Hematopoietic multipotent progenitor cell treated with erythropoietin and hydrocortisone succinate and interleukin-3 and kit ligand, for 15 days (in vitro differentiated cells): ENCODE measurements around the gene ADGRB2.
A peak's percentile ranks its signal among the peaks of the same experiment; 100 is the strongest.
"Not testable (repeated sequence)": the region's sequence is repeated elsewhere in the genome, so short reads cannot be mapped to it uniquely, and the experiment has no call there.

Source experiments
- DNase-seq: peaks from one replicate; pipeline ENCODE4 v3.0.0-alpha.2; 2015; ENCODE audit warnings: low spot score

ADGRB2 gene

DNA sequence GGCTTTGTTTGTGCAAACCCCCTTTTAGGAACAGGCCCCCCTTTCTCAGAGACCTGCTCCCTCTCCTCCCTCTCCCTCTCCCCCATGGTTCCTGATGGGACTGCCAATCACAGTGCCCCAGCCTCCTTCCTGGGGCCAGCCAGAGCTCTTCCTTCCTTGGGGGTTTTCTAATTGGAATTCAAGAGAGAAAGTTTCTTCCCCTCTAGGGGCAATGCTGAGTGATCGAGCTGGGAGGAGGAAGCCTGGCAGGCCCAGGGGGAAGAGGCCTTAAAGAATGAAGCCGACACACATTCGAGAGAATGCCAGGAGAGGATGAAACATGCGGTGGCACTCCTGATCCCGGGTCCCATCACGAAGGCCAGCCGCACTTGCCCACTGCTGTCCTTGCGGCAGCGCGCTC lies 39.0 kb downstream of the ADGRB2 start:
- no peak for DNase-seq

DNA sequence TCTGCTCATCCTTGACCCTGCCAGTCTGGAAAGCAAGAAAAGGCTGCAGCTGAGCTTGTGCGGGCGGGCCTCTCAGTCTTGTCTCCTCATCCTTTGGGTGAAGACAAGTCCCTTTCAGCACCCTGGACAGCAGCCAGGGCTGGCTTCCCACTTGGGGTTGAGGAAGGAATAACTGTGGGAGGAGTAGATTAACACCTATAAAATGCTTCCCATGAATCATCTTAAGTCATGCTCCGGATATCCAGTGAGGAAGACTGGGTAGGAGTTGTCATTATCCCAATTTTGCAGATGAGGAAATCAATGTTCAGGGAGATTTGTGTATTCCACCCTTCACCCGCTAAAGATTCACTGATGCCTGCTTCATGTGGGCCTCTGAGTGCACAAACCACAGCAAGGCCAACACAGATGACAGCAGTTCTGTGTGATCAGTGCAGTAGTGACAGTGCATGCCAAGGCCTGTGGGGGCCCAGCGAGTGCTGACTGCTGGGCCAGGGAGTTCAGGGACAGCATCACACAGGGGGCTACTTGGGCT lies 40.2 kb downstream of the ADGRB2 start:
- peak; percentile 30 for DNase-seq

DNA sequence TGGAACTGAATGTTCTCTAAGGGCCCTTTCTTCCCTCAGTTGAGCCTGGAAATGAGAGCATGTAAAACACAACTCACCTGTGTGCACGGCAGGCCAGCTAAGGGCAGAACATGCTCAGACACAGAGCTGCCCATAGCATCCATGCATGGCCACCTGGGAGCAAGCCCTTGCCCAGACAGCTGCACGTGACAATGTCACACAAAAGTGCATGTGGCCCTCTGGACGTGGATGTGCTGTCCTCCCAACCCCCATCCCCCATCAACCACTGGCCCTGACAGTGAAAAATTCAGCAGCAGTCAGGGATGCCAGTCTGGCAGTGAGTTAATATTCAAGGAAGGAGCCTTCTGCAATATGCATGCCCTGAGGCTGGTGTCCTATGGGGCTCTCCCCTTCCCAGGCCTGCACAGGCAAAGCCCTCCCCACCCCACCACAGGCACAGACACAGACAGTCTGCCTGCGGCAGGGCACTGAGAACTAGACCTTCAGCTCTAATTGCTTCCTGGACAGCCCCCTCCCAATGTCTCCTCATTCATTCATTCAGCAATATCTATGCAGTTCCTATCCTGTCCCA lies 45.7 kb downstream of the ADGRB2 start:
- DNase-seq = no peak

- DNase-seq = no peak
Measured at GRCh38 chr1:31717341-31717740, 46.8 kb downstream of the ADGRB2 start.

DNA sequence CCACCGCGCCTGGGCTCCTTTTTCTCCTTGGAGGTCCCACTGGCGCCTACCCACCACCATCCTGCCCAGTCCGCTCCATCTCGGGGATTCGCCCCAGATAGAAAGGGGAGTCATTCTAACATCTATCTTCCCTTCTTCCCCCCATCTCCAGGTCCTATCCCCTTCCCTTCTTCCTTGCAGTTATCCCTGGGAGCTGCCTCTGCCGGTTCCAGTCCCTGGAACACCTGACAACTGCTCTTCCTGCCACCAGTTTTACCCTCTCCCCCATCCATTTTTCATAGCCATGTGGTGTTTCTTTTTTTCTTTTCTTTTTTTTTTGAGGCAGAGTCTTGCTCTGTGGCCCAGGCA lies 48.3 kb downstream of the ADGRB2 start:
- no peak for DNase-seq

DNA sequence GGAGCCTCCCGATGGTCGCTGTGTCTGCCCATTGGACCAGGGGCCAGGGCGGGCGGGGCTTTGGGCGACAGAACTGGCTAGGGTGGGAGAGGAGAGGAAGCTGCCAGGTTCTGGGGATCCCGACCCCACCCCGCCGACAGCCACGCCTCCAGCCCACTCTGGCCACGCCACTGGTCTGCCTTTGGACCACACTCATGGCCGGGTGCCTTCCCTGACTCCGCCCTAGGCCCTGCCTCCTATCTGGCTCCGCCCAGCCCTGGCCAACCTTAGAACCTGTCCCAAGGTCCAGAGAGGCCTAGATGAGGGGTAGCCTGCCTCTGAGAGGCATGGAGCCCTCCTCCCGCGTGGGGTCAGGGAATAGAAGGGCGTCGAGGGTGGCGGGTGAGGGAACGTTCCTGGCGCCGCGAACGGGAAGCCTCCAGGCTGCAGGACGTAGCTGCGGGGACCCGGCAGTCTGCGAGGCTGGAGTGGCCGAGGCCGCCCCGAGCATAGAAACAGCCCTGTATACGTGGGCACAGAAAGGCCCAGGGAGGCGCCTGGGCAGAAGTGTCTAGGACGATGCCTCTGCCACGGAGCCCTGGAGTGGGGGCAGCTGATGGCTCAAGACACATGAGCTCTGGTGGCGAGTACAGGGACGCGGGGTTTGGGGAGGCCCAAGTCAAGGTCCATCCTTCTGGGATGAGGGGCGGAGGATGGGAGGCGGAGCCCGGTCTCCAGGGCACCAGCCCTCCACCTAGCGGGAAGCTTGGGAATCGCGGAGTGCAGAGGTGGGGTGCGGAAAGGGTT lies 48.9 kb downstream of the ADGRB2 start:
- DNase-seq = peak; percentile 12

DNA sequence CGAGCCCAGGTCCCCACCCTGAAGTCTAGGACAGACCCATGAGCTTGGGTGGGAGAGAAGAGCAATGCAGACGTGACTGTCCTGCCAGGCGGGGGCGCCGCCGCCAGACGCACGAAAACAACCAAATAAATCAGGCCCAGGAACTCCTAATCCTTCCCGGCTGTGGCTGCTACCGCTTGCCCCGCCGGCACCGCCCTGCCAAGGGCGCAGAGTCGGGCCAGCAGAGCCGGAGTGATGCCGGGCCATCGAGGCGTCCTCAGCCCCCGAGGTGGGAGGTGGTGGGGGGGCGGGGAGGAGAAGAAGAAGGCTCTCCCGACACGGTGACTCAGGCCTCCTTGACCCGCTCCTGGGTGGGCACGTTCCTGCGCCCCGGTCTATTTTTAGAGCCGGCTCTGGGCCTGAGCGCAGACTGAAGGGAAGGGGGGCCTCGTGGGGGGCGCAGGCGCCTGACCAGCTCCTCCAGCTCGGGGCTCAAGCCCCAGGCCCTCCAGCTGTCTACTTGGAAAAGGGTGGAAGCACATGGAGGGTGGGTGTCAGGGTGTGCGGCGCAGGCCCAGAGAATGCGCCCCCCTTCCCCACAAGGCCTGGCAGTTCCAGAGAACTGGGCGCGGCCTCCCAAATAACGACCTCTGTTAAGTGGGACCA lies 49.6 kb downstream of the ADGRB2 start:
- no peak for DNase-seq

DNA sequence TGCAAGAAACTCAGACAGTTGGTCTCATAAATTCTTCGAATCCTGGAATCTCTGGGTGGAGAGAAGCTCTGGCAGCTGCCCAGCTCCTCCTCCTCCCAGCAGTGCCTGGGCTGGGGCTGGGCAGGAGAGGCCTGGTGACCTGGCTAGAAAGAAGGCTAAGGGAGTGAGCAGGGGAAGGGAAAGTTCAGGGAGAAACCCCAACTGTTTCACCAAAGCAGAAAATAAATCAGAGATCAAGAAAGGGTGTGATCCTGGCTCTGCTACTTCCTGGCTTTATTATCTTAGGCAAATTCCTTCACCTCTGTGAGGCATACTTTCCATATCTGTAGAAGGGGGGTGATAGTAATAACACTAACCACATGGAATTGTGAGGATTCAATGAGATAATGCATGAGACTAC lies 51.5 kb downstream of the ADGRB2 start:
- DNase-seq = no peak

DNA sequence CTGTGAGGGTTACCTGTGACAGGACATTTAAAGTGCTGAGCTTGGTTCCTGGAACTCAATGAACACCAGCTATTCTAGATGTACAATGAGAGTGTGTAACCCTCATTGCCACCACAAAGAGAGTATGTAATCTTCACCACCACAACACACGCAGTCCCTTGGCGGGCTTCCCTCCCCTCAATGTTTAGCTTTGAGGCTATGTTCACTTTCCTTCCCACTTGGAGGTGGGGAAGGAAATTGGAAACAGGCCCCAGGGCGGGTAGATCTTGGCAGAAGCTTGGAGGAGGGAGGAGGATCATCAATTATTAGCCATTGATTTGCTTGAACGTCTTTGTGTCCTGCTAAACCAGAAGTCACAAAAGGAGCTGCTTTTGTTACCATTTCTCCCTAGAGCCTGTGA lies 52.1 kb downstream of the ADGRB2 start:
- DNase-seq = no peak

GRCh38 chr1:31708324-31708723 lies 55.8 kb downstream of the ADGRB2 start:
- no peak for DNase-seq

- no peak for DNase-seq
Measured at GRCh38 chr1:31707711-31708110, 56.4 kb downstream of the ADGRB2 start.

GRCh38 chr1:31707059-31707600 lies 57.0 kb downstream of the ADGRB2 start:
- DNase-seq = not testable (repeated sequence)

DNA sequence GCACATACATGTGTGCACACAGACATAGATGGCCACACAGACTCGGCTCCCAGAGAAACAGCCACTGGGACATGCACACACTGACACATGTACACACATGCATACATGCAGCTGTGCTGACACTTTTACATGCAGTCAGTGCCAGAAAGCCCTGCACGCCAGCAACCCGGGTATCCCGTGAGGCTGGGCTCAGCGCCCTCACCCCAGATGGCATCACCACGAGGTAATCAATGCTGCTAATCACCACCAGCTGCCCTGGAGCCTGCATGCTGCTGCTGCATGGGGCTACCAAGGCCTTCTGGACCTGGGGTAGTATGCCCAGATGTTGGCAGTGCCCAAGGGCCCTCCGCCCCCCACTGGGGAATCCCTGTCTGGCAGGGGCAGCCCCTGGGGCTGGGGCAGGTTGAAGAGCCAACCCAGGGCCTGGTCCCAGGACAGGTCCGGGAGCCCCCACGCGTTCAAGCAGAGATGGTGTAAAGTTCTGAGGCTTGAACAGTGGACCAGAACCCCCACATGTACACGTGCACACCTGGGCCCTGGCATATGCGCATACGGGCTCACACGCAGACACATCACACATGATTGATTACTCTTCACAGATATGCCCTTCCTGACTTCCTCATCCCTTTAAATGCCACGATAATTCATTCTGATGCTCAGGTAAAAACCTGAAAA lies 57.6 kb downstream of the ADGRB2 start:
- DNase-seq = no peak

DNA sequence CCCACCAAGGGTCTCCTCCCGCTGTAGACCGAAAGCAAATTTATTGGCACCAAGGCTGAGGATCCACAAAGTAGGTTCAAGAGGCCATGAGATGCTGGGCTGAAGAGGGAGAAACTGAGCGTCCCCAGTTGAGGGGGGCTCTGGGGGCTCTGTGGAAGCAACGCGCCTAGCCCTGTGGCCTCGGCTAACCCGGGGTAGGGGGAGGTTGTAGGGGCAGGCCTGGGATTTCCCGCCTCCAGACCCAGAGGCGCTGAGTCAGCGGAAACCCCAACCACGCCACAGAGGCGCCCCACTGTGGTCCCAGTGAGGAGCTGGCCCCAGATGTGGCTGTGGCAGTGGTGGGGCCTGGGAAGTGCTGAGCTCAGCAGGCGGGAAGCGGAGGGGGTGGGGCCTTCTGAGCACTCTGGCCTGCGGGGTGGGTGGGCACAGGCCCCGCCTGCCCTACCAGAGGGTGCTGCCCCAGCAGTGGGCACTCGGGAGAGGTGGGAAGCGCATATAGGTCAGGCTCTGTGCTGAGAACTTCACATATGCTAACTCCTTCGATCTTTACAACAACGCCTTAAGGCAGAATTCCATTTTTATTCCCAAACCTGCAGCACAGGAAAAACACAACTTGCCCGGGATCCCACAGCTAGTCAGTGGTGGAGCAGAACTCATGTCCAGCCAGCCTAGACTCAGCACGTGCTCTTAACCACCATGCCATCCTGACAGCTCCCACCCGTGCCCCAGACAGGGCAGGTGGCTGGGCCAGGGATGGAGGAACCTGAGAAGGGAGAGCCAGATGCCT lies 58.9 kb downstream of the ADGRB2 start:
- no peak for DNase-seq

GRCh38 chr1:31704271-31705079 lies 59.7 kb downstream of the ADGRB2 start:
- DNase-seq = no peak

GRCh38 chr1:31703431-31704270 lies 60.5 kb downstream of the ADGRB2 start, which contains the start of gene COL16A1:
TSS of gene COL16A1 (minus strand) at chr1:31704017. CDS start at chr1:31702193, 1,824 bp downstream.
- DNase-seq = no peak

DNA sequence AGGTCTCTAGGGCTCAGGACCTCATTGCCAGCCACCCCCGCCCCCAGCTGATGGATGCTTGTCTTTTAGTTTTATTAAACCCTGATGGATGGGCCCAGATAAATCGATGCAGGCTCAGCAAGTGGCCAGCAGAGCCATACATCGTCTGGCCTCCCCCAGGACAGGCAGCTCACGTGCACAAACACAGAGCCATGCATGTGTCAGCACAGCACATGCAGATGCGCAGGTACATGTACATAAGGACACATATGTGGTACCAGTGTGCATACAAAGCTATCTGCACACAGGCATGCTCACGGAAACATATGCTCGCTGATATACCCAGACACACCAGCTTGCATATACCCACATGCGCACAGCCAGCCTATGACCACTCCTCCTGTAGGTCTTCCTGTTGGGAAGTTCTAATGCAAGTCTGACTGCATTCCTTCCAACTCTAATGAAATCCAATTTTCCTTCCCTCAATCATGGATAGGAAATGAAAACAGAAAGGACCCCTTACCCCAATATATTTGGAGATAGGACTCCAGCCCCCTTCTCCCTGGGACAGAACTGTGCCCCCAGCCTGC lies 61.2 kb downstream of the ADGRB2 start:
- no peak for DNase-seq

DNA sequence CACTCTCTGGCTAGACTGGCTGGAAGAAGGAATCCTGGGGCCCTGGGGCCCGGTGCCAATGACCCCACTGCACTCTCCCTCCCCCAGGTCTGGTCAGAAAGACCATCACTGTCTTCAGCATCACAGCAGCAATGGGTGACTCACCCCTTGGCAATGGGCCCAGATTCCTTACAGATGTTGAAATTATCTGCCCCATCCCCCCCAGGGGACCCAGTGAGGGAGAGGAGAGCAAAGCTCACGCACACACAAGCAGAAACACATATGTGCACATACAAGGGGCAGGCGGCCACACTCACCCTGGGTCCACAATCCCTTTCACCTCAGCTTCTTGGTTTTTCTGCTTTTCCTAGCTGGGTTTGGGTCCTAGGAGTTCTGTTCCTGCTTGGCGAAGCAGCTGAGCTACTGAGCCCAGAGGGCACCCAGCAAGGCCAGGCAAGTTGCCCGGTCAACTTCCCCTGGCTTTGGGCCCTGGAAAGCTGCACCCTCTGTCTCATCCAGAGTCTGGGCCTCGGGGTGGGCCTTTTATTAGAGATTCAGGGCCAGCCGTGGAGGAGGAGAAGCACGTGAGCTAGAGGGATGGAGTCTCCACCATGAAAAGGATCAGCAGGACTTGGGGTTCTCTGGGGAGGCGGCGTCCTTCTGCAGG lies 62.9 kb downstream of the ADGRB2 start:
- peak; percentile 5 for DNase-seq
